Stromal cell of bone marrow (primary cell): Measurements from ENCODE around the gene ALG5.

Experiments used
- DNase-seq: peaks from one replicate; pipeline ENCODE4 v3.0.0-alpha.2; 2012; ENCODE audit warnings: low read depth

Gene ALG5

GRCh38 chr13:36999054-36999714 lies at the start of gene ALG5:
Gene ALG5, minus strand, starts transcription at chr13:36999340. Its CDS starts 40 bp downstream, at chr13:36999300.
- DNase-seq = peak; percentile 73

GRCh38 chr13:37047846-37048245 lies 48.7 kb upstream of the ALG5 start:
- no peak for DNase-seq

- DNase-seq = no peak
Observed at GRCh38 chr13:37047032-37047431, 47.9 kb upstream of the ALG5 start.

- DNase-seq = no peak
Observed at GRCh38 chr13:37046062-37046461, 46.9 kb upstream of the ALG5 start.

- no peak for DNase-seq
Observed at GRCh38 chr13:37040789-37041188, 41.6 kb upstream of the ALG5 start.

GRCh38 chr13:37039896-37040295 lies 40.8 kb upstream of the ALG5 start:
- no peak for DNase-seq

- DNase-seq = no peak
Observed at GRCh38 chr13:37037241-37037640, 38.1 kb upstream of the ALG5 start.

GRCh38 chr13:37029617-37030016 lies 30.5 kb upstream of the ALG5 start:
- peak; percentile 14 for DNase-seq

GRCh38 chr13:37027639-37028038 lies 28.5 kb upstream of the ALG5 start:
- no peak for DNase-seq

- no peak for DNase-seq
Observed at GRCh38 chr13:37026771-37027170, 27.6 kb upstream of the ALG5 start.

- no peak for DNase-seq
Observed at GRCh38 chr13:37023871-37024270, 24.7 kb upstream of the ALG5 start.

GRCh38 chr13:37014609-37015008 lies 15.5 kb upstream of the ALG5 start:
- no peak for DNase-seq

- DNase-seq = no peak
Observed at GRCh38 chr13:37011788-37012187, 12.6 kb upstream of the ALG5 start.

- no peak for DNase-seq
Observed at GRCh38 chr13:37011002-37011401, 11.9 kb upstream of the ALG5 start.

- no peak for DNase-seq
Observed at GRCh38 chr13:37010424-37010823, 11.3 kb upstream of the ALG5 start.

- no peak for DNase-seq
Observed at GRCh38 chr13:37009692-37010091, 10.6 kb upstream of the ALG5 start.

- DNase-seq = no peak
Observed at GRCh38 chr13:37001921-37002250, 2.7 kb upstream of the ALG5 start.

- no peak for DNase-seq
Observed at GRCh38 chr13:36998624-36999041, 507 bp downstream of the ALG5 start.

GRCh38 chr13:36997716-36998427 lies 1.3 kb downstream of the ALG5 start:
- DNase-seq = no peak

- no peak for DNase-seq
Observed at GRCh38 chr13:36992362-36992761, 6.8 kb downstream of the ALG5 start.

- no peak for DNase-seq
Observed at GRCh38 chr13:36986462-36987240, 12.5 kb downstream of the ALG5 start.

GRCh38 chr13:36981156-36981743 lies 17.9 kb downstream of the ALG5 start:
- peak; percentile 55 for DNase-seq
